Panc1 (cell line): ENCODE data around the gene TSPAN7. TPM values are rescaled to one million over a fixed set of nuclear protein-coding genes. Genes with fewer than 3 reads are reported as not detected.
A peak's percentile ranks its signal among the peaks of the same experiment; 100 is the strongest.

Experiments
- ATAC-seq: fragments of 200-7000 bp; cut with Tn5 transposase; 2 replicates; pipeline ENCODE4 v1.9.1; 2020; ENCODE audit warnings: mild to moderate bottlenecking, moderate library complexity
- BruUV-seq: library from RNA; stranded (reverse); fragments of 400-500 nt; replicated peaks from 2 replicates; lab custom pipeline; 2021; lab: Mats Ljungman, UMichigan
- CTCF ChIA-PET: fragments of 300-600 bp; sonication (Branson Sonifier 250); formaldehyde crosslinking; loops from one replicate; lab custom pipeline; 2022; ENCODE audit warnings: antibody characterized with exemption; lab: Charles Lee
- POLR2A ChIA-PET: fragments of 300-600 bp; sonication (Branson Sonifier 250); formaldehyde crosslinking; loops from one replicate; lab custom pipeline; 2022; ENCODE audit warnings: antibody characterized with exemption; lab: Charles Lee
- DNase-seq: peaks from one replicate; pipeline ENCODE4 v3.0.0-alpha.2; 2010; ENCODE audit warnings: low read depth, low spot score
- H3K27ac ChIP-seq: 2 replicates; pipeline ENCODE4 v1.5.1; 2011; ENCODE audit warnings: mild to moderate bottlenecking, low read length, inconsistent platforms
- H3K27me3 ChIP-seq: fragments of 200-500 bp; sonication (Bioruptor generic); 2 replicates; pipeline ENCODE4 v1.6.0; 2014; ENCODE audit warnings: low read length, inconsistent platforms; ENCODE audit not compliant: control insufficient read depth, insufficient read depth
- H3K36me3 ChIP-seq: fragments of 200-500 bp; sonication (Bioruptor generic); 2 replicates; pipeline ENCODE4 v1.5.1; 2014; ENCODE audit warnings: inconsistent platforms, mild to moderate bottlenecking, low read length, moderate library complexity; ENCODE audit not compliant: control insufficient read depth, insufficient read depth
- H3K4me1 ChIP-seq: 2 replicates; pipeline ENCODE4 v1.5.1; 2011; ENCODE audit warnings: inconsistent platforms, mild to moderate bottlenecking, low read length, moderate library complexity; ENCODE audit not compliant: control insufficient read depth, insufficient read depth
- H3K4me3 ChIP-seq, 2 experiments: 2 replicates each; pipeline ENCODE4 v1.5.1; 2011 to 2012; ENCODE audit warnings: low read depth in 2 of 2, low read length in 2 of 2, mild to moderate bottlenecking in 2 of 2, inconsistent platforms in 1 of 2, moderate library complexity in 1 of 2
- H3K9me3 ChIP-seq: fragments of 200-500 bp; sonication (Bioruptor generic); 2 replicates; pipeline ENCODE4 v1.5.1; 2014; ENCODE audit warnings: low read depth, mild to moderate bottlenecking, inconsistent platforms, low read length, moderate library complexity; ENCODE audit not compliant: control insufficient read depth, insufficient read depth
- POLR2AphosphoS5 ChIP-seq: IDR thresholded peaks from 2 replicates; pipeline ENCODE4 v1.6.1; 2012; ENCODE audit warnings: mild to moderate bottlenecking, low read depth, low read length, moderate library complexity
- SIN3A ChIP-seq: IDR thresholded peaks from 2 replicates; pipeline ENCODE4 v1.6.1; 2012; ENCODE audit warnings: low read depth, mild to moderate bottlenecking, low read length, moderate library complexity, borderline replicate concordance; ENCODE audit not compliant: insufficient read depth
- TCF7L2 ChIP-seq: IDR thresholded peaks from 2 replicates; pipeline ENCODE4 v1.6.1; 2011; ENCODE audit warnings: mild to moderate bottlenecking, low read depth, low read length, inconsistent platforms
- in situ Hi-C: cut with HindIII; loops from 2 replicates; pipeline ENCODE4 v1.10.0; 2016; ENCODE audit warnings: low sequenced_read_pairs, low pct_unique_long_range_greater_than_20kb
- intact Hi-C: fragments of 100-400 bp; cut with micrococcal nuclease; formaldehyde crosslinking; loops from one replicate; pipeline ENCODE4 v1.10.0; 2022; ENCODE audit not compliant: unreplicated experiment
- total RNA-seq: library from RNA; stranded (reverse); gene quantifications from one replicate; pipeline ENCODE4 v1.2.1, GENCODE V29; 2021; ENCODE audit not compliant: unreplicated experiment
- TF ChIP-seq, protein P1 (sequence below), 2 experiments: IDR thresholded peaks; 2 replicates each; pipeline ENCODE4 v1.6.1; 2011 to 2012; ENCODE audit warnings: low read depth in 2 of 2, control low read depth in 1 of 2, low read length in 1 of 2, mild to moderate bottlenecking in 1 of 2, moderate library complexity in 1 of 2; ENCODE audit not compliant: insufficient read depth in 1 of 2
- TF ChIP-seq, protein P2 (sequence below): fragments of 450-650 bp; IDR thresholded peaks from 2 replicates; pipeline ENCODE4 v1.5.1; 2017; ENCODE audit warnings: mild to moderate bottlenecking

The TSPAN7 gene
- total RNA-seq, 1 experiment from 2014 or later: 0.13 TPM

DNA sequence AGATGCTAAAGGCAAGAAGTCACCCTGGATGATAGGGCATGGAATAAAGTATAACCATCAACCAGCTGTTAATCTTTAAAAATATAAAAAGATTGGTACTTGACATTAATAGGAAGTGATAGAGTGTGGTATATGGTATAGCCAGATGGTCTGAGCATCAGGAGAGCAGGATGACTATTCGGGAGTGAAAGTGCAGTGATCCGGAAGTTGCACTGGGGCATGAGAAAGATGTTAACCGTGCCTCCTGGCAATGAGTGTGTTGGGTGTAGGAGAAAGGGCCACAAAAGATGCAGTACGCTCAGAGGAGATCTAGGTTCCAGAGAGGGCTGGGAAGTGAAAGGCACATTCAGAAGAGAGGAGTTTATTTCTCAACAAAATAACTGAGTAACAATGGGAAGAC is 65.0 kb downstream of the TSPAN7 start:
- DNase-seq (no peak), ATAC-seq (no peak)
- Histone ChIP-seq H3K4me3 (no peak overlapping the region), H3K27me3 (no peaks in the 10 kb centered on the region), H3K4me1 (no peaks in the 10 kb centered on the region), H3K36me3 (no peaks in the 10 kb centered on the region), H3K27ac (no peak overlapping the region), H3K9me3 (no peaks in the 10 kb centered on the region)
- POLR2A ChIA-PET: no interaction called here
- intact Hi-C loops (no loop called here), in situ Hi-C loops (no loop called here)
- no TSS peak for BruUV-seq
- CTCF ChIA-PET: no interaction called here
- TF ChIP-seq, protein P1, sequence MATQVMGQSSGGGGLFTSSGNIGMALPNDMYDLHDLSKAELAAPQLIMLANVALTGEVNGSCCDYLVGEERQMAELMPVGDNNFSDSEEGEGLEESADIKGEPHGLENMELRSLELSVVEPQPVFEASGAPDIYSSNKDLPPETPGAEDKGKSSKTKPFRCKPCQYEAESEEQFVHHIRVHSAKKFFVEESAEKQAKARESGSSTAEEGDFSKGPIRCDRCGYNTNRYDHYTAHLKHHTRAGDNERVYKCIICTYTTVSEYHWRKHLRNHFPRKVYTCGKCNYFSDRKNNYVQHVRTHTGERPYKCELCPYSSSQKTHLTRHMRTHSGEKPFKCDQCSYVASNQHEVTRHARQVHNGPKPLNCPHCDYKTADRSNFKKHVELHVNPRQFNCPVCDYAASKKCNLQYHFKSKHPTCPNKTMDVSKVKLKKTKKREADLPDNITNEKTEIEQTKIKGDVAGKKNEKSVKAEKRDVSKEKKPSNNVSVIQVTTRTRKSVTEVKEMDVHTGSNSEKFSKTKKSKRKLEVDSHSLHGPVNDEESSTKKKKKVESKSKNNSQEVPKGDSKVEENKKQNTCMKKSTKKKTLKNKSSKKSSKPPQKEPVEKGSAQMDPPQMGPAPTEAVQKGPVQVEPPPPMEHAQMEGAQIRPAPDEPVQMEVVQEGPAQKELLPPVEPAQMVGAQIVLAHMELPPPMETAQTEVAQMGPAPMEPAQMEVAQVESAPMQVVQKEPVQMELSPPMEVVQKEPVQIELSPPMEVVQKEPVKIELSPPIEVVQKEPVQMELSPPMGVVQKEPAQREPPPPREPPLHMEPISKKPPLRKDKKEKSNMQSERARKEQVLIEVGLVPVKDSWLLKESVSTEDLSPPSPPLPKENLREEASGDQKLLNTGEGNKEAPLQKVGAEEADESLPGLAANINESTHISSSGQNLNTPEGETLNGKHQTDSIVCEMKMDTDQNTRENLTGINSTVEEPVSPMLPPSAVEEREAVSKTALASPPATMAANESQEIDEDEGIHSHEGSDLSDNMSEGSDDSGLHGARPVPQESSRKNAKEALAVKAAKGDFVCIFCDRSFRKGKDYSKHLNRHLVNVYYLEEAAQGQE (IDR thresholded peaks at IDR 0.05; ENCODE audit: insufficient read depth in 1 of 2, low read depth in 2 of 2, low read length in 1 of 2): no peak
- TF ChIP-seq, protein P2, sequence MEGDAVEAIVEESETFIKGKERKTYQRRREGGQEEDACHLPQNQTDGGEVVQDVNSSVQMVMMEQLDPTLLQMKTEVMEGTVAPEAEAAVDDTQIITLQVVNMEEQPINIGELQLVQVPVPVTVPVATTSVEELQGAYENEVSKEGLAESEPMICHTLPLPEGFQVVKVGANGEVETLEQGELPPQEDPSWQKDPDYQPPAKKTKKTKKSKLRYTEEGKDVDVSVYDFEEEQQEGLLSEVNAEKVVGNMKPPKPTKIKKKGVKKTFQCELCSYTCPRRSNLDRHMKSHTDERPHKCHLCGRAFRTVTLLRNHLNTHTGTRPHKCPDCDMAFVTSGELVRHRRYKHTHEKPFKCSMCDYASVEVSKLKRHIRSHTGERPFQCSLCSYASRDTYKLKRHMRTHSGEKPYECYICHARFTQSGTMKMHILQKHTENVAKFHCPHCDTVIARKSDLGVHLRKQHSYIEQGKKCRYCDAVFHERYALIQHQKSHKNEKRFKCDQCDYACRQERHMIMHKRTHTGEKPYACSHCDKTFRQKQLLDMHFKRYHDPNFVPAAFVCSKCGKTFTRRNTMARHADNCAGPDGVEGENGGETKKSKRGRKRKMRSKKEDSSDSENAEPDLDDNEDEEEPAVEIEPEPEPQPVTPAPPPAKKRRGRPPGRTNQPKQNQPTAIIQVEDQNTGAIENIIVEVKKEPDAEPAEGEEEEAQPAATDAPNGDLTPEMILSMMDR: no peak
- TF ChIP-seq POLR2AphosphoS5: no peak

- POLR2A ChIA-PET: no interaction called here
- Histone ChIP-seq H3K4me3 (no peak overlapping the region), H3K9me3 (no peaks in the 10 kb centered on the region), H3K36me3 (no peaks in the 10 kb centered on the region), H3K4me1 (no peaks in the 10 kb centered on the region), H3K27me3 (no peaks in the 10 kb centered on the region), H3K27ac (no peak overlapping the region)
- in situ Hi-C loops: no loop called here
- DNase-seq: peak; percentile 18
- BruUV-seq: no TSS peak
- no peak for ATAC-seq
- intact Hi-C loops: no loop called here
- CTCF ChIA-PET: no interaction called here
- TF ChIP-seq SIN3A: no peak
- TF ChIP-seq, protein P1 (IDR thresholded peaks at IDR 0.05; ENCODE audit: insufficient read depth in 1 of 2, low read depth in 2 of 2, low read length in 1 of 2): no peak
- TF ChIP-seq, protein P2: peak; percentile 71
- TF ChIP-seq TCF7L2: no peak
- no peak for TF ChIP-seq POLR2AphosphoS5
Observed at GRCh38 chrX:38627683-38628082, 66.3 kb downstream of the TSPAN7 start.
